K562 (cell line): ENCODE data around the gene SLC6A6. TPM values are rescaled to one million over a fixed set of nuclear protein-coding genes. Genes with fewer than 3 reads are reported as not detected.

Experiments used
- ATAC-seq: fragments of 200-7000 bp; cut with Tn5 transposase; 3 replicates; pipeline ENCODE4 v1.9.1; 2020; ENCODE audit warnings: moderate library complexity
- BruUV-seq: library from RNA; stranded (reverse); fragments of 400-500 nt; replicated peaks from 2 replicates; lab custom pipeline; 2021; lab: Mats Ljungman, UMichigan
- CTCF ChIA-PET: fragments of 300-600 bp; formaldehyde crosslinking; extraction: SDS; loops from one replicate; lab custom pipeline; 2021; ENCODE audit warnings: low intra/inter-chr PET ratio; lab: Yijun Ruan, JAX
- POLR2A ChIA-PET: fragments of 300-600, 350-650 bp; sonication (Branson Sonifier 250); formaldehyde crosslinking; extraction: SDS; loops from one replicate; lab custom pipeline; 2021; ENCODE audit warnings: antibody characterized with exemption, inconsistent platforms; lab: Yijun Ruan, JAX
- DNase-seq, 4 experiments: peaks; one replicate each; pipeline versions ENCODE4 v3.0.0 to v3.0.0-alpha.2; 2011 to 2018; ENCODE audit warnings: low spot score in 3 of 4, mixed read lengths in 3 of 4; ENCODE audit errors: extremely low read depth in 1 of 4
- FAIRE-seq: peaks from 2 replicates; lab custom pipeline; 2011; peaks lifted over from hg19 to GRCh38; lab: Jason Lieb, UNC
- H2AFZ ChIP-seq: 2 replicates; pipeline ENCODE4 v1.6.0; 2011; ENCODE audit warnings: low read depth, low read length, control low read depth, inconsistent platforms
- H3K27ac ChIP-seq: fragments of 200-600 bp; 3 replicates; pipeline ENCODE4 v1.8.0; 2011; ENCODE audit warnings: low read depth, mild to moderate bottlenecking, control low read depth, inconsistent platforms, low read length, moderate library complexity, mixed read lengths; ENCODE audit errors: extremely low read depth
- H3K27me3 ChIP-seq, 2 experiments: fragments of 300-600 bp in 1 of 2; 2 replicates in 1 of 2; 3 replicates in 1 of 2; pipeline versions ENCODE4 v1.6.0 to v1.8.0; 2011; ENCODE audit warnings: inconsistent platforms in 2 of 2, low read length in 2 of 2, mild to moderate bottlenecking in 1 of 2, mixed read lengths in 1 of 2, moderate library complexity in 1 of 2; ENCODE audit not compliant: control insufficient read depth in 2 of 2, insufficient read depth in 2 of 2
- H3K36me3 ChIP-seq: fragments of 300-600 bp; 3 replicates; pipeline ENCODE4 v1.8.0; 2011; ENCODE audit warnings: mild to moderate bottlenecking, low read length, inconsistent platforms; ENCODE audit not compliant: control insufficient read depth, insufficient read depth
- H3K4me1 ChIP-seq, 2 experiments: fragments of 200-600 bp in 1 of 2; replicated peaks in 1 of 2; 2 replicates in 1 of 2; 3 replicates in 1 of 2; pipeline versions ENCODE4 v1.5.1 to v1.8.0; 2011; ENCODE audit warnings: inconsistent platforms in 2 of 2, low read length in 2 of 2, mild to moderate bottlenecking in 1 of 2, mixed read lengths in 1 of 2, moderate library complexity in 1 of 2; ENCODE audit not compliant: control insufficient read depth in 2 of 2, insufficient read depth in 2 of 2
- H3K4me2 ChIP-seq: 2 replicates; pipeline ENCODE4 v1.6.1; 2011; ENCODE audit warnings: low read length, control low read depth, inconsistent platforms, mixed read lengths; ENCODE audit not compliant: insufficient read depth
- H3K4me3 ChIP-seq: fragments of 200-600 bp; sonication (generic), shearing (Covaris generic); 2 replicates; pipeline ENCODE4 v1.5.1; 2016; ENCODE audit warnings: control low read depth, inconsistent platforms
- H3K79me2 ChIP-seq: fragments of 200-600 bp; 3 replicates; pipeline ENCODE4 v1.8.0; 2011; ENCODE audit warnings: low read length, inconsistent platforms; ENCODE audit not compliant: control insufficient read depth, insufficient read depth
- H3K9ac ChIP-seq, 2 experiments: 2 replicates each; pipeline versions ENCODE4 v1.6.0 to v1.6.1; 2011; ENCODE audit warnings: low read depth in 2 of 2, low read length in 2 of 2, control low read depth in 1 of 2, inconsistent platforms in 1 of 2, mild to moderate bottlenecking in 1 of 2, mixed read lengths in 1 of 2; ENCODE audit not compliant: insufficient read depth in 1 of 2
- H3K9me1 ChIP-seq: one replicate; pipeline ENCODE4 v1.6.0; 2011; ENCODE audit warnings: inconsistent platforms, mild to moderate bottlenecking, low read length, moderate library complexity; ENCODE audit not compliant: control insufficient read depth, insufficient read depth
- H3K9me3 ChIP-seq: replicated peaks from 2 replicates; pipeline ENCODE4 v1.5.1; 2011; ENCODE audit warnings: low read depth, low read length, inconsistent platforms; ENCODE audit not compliant: control insufficient read depth, insufficient read depth
- H4K20me1 ChIP-seq: replicated peaks from 2 replicates; pipeline ENCODE4 v1.6.1; 2011; ENCODE audit warnings: low read length, inconsistent platforms, mixed read lengths; ENCODE audit not compliant: control insufficient read depth, insufficient read depth
- CREM ChIP-seq: IDR thresholded peaks from 2 replicates; pipeline ENCODE4 v1.6.1; 2014; ENCODE audit warnings: antibody characterized with exemption, low read depth
- CTBP1 ChIP-seq: fragments of 450-650 bp; IDR thresholded peaks from 2 replicates; pipeline ENCODE4 v1.6.1; 2016; ENCODE audit warnings: borderline replicate concordance
- GABPB1 ChIP-seq: sonication (generic); formaldehyde crosslinking; IDR thresholded peaks from 2 replicates; pipeline ENCODE4 v1.8.0; 2022; ENCODE audit warnings: mild to moderate bottlenecking, missing genetic modification reagents
- KAT2B ChIP-seq: IDR thresholded peaks from one replicate; pipeline ENCODE4 v1.6.1; 2012; ENCODE audit warnings: low read depth, mild to moderate bottlenecking, control low read depth, inconsistent platforms, low read length, moderate library complexity
- MTA3 ChIP-seq: fragments of 450-650 bp; formaldehyde crosslinking; IDR thresholded peaks from 2 replicates; pipeline ENCODE4 v1.6.1; 2017; ENCODE audit warnings: mild to moderate bottlenecking, borderline replicate concordance
- RBM17 ChIP-seq: fragments of 200-400 bp; formaldehyde crosslinking; IDR thresholded peaks from 2 replicates; pipeline ENCODE4 v1.6.1; 2017; ENCODE audit warnings: low read depth, mild to moderate bottlenecking, low read length, borderline replicate concordance
- RCOR1 ChIP-seq, 2 experiments: IDR thresholded peaks; 2 replicates each; pipeline ENCODE4 v1.6.1; 2012; ENCODE audit warnings: low read depth in 2 of 2, low read length in 2 of 2, borderline replicate concordance in 1 of 2, improper control_type of control experiment in 1 of 2
- REST ChIP-seq, 2 experiments: fragments of 450-650 bp; formaldehyde crosslinking in 1 of 2; IDR thresholded peaks; 2 replicates each; pipeline versions ENCODE4 v1.4.0 to v1.6.1; 2014 to 2020; ENCODE audit warnings: mild to moderate bottlenecking in 2 of 2, borderline replicate concordance in 1 of 2, low read depth in 1 of 2
- SFPQ ChIP-seq: fragments of 200-400 bp; formaldehyde crosslinking; IDR thresholded peaks from 2 replicates; pipeline ENCODE4 v1.6.1; 2017; ENCODE audit warnings: mild to moderate bottlenecking, low read depth, low read length, moderate library complexity
- SMARCA4 ChIP-seq: fragments of 450-650 bp; IDR thresholded peaks from 2 replicates; pipeline ENCODE4 v1.6.1; 2016
- WGBS: fragments of 100-300 bp; shearing (Covaris generic); methylation state at CpG from one replicate; pipeline ENCODE4 v1.1.6; 2016; ENCODE audit warnings: low coverage, mixed read lengths; ENCODE audit not compliant: insufficient coverage; ENCODE audit errors: missing lambda C conversion rate; 5-methylcytosine and 5-hydroxymethylcytosine counted together
- in situ Hi-C: fragments of 300-500 bp; cut with MboI; formaldehyde crosslinking; loops from 4 replicates; pipeline ENCODE4 v1.15.0; 2018; ENCODE audit warnings: inconsistent platforms, mixed read lengths
- intact Hi-C: fragments of 100-400 bp; cut with micrococcal nuclease; formaldehyde crosslinking; loops from 2 replicates; pipeline ENCODE4 v1.14.2; 2022
- polyA plus RNA-seq, 8 experiments: library from polyadenylated mRNA; depleted of rRNA in 4 of 8; stranded (reverse) in 5 of 8; unstranded in 3 of 8; fragments of >200 nt; fragmentation: Nextera tagmentation in 2 of 8; fragmentation: Illumina TruSeq in 1 of 8; extraction: Ambion mirVana in 2 of 8; extraction: Trizol in 1 of 8; gene quantifications; 2 replicates each; pipeline versions ENCODE4 v1.2.1 to v1.2.3, GENCODE V29; 2011 to 2014; ENCODE audit warnings: inconsistent platforms in 1 of 8, missing spikeins in 1 of 8
- total RNA-seq, 7 experiments: library from RNA; depleted of rRNA in 6 of 7; stranded (reverse); fragments of >200 nt in 6 of 7; fragmentation: Illumina TruSeq in 2 of 7; extraction: Trizol in 2 of 7; gene quantifications; 2 replicates each; pipeline versions ENCODE4 v1.2.1 to v1.2.3, GENCODE V29; 2011 to 2021; ENCODE audit warnings: low replicate concordance in 1 of 7
- TF ChIP-seq, protein P1 (sequence below): fragments of 450-650 bp; IDR thresholded peaks from 2 replicates; pipeline ENCODE4 v1.6.1; 2016

Gene SLC6A6
- total and polyA plus RNA-seq, 9 of the 15 experiments (the other 6 are each of a cell fraction or from before 2014, with no cell fraction given): 12.3 to 203 (median 93.2) TPM

- intact Hi-C loops (no loop called here), in situ Hi-C loops (no loop called here)
- ChIA-PET POLR2A (interaction anchor here (0.5 to 2.1 kb wide), 9 partner anchors 9 to 615 kb away, joined by 3 to 8 read pairs (median 3); no protein-coding TSS in a partner anchor), CTCF (no interaction called here)
- no peaks in the 10 kb centered on the region for H4K20me1 ChIP-seq
- no peaks in the 10 kb centered on the region for H3K9me1 ChIP-seq
- no peak overlapping the region for H3K4me3 ChIP-seq
- H3K4me1 ChIP-seq: peaks cover 0 to 32% of the 10 kb centered on the region in 2 experiments; a peak in 3 of 5 replicates
- DNase-seq (peak in 2 of 4 experiments; percentile 61 to 69), ATAC-seq (peak; percentile 31), FAIRE-seq (peak; percentile 59)
- H3K27ac ChIP-seq: no peak overlapping the region
- peak overlapping the region in 1 of 2 experiments; percentile 49; a peak in 1 of 4 replicates for H3K9ac ChIP-seq
- H3K9me3 ChIP-seq: no peaks in the 10 kb centered on the region
- WGBS: 45% methylated on average over 2 of the region's 2 CpGs
- H3K36me3 ChIP-seq: peaks cover 8% of the 10 kb centered on the region; the same call in 1 of the 3 replicates
- no peaks in the 10 kb centered on the region for H3K27me3 ChIP-seq
- BruUV-seq: no TSS peak
- no peak overlapping the region; the same call in 1 of the 2 replicates for H2AFZ ChIP-seq
- no peak overlapping the region for H3K4me2 ChIP-seq
- H3K79me2 ChIP-seq: peaks cover 14% of the 10 kb centered on the region
- TF ChIP-seq REST (IDR thresholded peaks at IDR 0.05; ENCODE audit: borderline replicate concordance): peak; percentile 57
- no peak for TF ChIP-seq REST (CRISPR knock-in tag; IDR thresholded peaks at IDR 0.05; ENCODE audit: low read depth)
- no peak for TF ChIP-seq SFPQ
- TF ChIP-seq, protein P1, sequence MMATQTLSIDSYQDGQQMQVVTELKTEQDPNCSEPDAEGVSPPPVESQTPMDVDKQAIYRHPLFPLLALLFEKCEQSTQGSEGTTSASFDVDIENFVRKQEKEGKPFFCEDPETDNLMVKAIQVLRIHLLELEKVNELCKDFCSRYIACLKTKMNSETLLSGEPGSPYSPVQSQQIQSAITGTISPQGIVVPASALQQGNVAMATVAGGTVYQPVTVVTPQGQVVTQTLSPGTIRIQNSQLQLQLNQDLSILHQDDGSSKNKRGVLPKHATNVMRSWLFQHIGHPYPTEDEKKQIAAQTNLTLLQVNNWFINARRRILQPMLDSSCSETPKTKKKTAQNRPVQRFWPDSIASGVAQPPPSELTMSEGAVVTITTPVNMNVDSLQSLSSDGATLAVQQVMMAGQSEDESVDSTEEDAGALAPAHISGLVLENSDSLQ: no peak
- TF ChIP-seq CREM: 0 out of 2 replicates have a peak, but pooled peaks have one; percentile 32
- no peak for TF ChIP-seq KAT2B
- TF ChIP-seq MTA3: peak; percentile 44; the same call in 1 of the 2 replicates
- TF ChIP-seq SMARCA4: peak; percentile 81
- TF ChIP-seq RBM17: no peak
- 0 out of 2 replicates have a peak, but pooled peaks have one; percentile 31 for TF ChIP-seq GABPB1 (CRISPR knock-in tag)
- peak in 1 of 2 experiments; percentile 41; a peak in 1 of 4 replicates for TF ChIP-seq RCOR1 (IDR thresholded peaks at IDR 0.05; ENCODE audit: borderline replicate concordance in 1 of 2, low read depth in 2 of 2, low read length in 2 of 2)
- TF ChIP-seq CTBP1: 0 out of 2 replicates have a peak, but pooled peaks have one; percentile 21
These were observed 3.7 kb upstream of the SLC6A6 start for GRCh38 chr3:14398797-14399106.
